RWPE2 (cell line): ENCODE data around the gene MPRIP.
A peak's percentile ranks its signal among the peaks of the same experiment; 100 is the strongest.
"Not testable (repeated sequence)": the region's sequence is repeated elsewhere in the genome, so short reads cannot be mapped to it uniquely, and the experiment has no call there.

Experiments used
- ATAC-seq: fragments of 200-7000 bp; cut with Tn5 transposase; 3 replicates; pipeline ENCODE4 v1.9.1; 2021; ENCODE audit warnings: low read depth
- DNase-seq: peaks from one replicate; pipeline ENCODE4 v3.0.0-alpha.2; 2020; ENCODE audit warnings: low spot score
- H3K27ac ChIP-seq: fragments of 450-650 bp; 2 replicates; pipeline ENCODE4 v1.5.1; 2017; ENCODE audit warnings: mild to moderate bottlenecking; ENCODE audit not compliant: poor library complexity, severe bottlenecking
- H3K27me3 ChIP-seq: fragments of 250-450 bp; sonication (Bioruptor Pico); 2 replicates; pipeline ENCODE4 v1.5.1; 2021; ENCODE audit warnings: mild to moderate bottlenecking, moderate library complexity; ENCODE audit not compliant: insufficient read depth, poor library complexity, severe bottlenecking
- H3K36me3 ChIP-seq: fragments of 250-450 bp; sonication (Bioruptor Pico); 2 replicates; pipeline ENCODE4 v1.5.1; 2020; ENCODE audit warnings: low read depth, mild to moderate bottlenecking, moderate library complexity
- H3K4me1 ChIP-seq: fragments of 250-450 bp; sonication (Bioruptor Pico); 2 replicates; pipeline ENCODE4 v1.5.1; 2021; ENCODE audit warnings: mild to moderate bottlenecking, moderate library complexity; ENCODE audit not compliant: insufficient read depth, poor library complexity, severe bottlenecking
- H3K4me3 ChIP-seq: fragments of 250-450 bp; sonication (Bioruptor Pico); 2 replicates; pipeline ENCODE4 v1.5.1; 2021; ENCODE audit warnings: mild to moderate bottlenecking, moderate library complexity; ENCODE audit not compliant: severe bottlenecking
- H3K9me3 ChIP-seq: fragments of 250-450 bp; sonication (Bioruptor Pico); 2 replicates; pipeline ENCODE4 v1.5.1; 2021; ENCODE audit warnings: mild to moderate bottlenecking, moderate library complexity; ENCODE audit not compliant: severe bottlenecking
- TF ChIP-seq, protein P1 (sequence below): fragments of 450-650 bp; IDR thresholded peaks from one replicate; pipeline ENCODE4 v1.5.1; 2017; ENCODE audit warnings: mild to moderate bottlenecking, moderate library complexity; ENCODE audit not compliant: poor library complexity, severe bottlenecking

MPRIP gene

DNA sequence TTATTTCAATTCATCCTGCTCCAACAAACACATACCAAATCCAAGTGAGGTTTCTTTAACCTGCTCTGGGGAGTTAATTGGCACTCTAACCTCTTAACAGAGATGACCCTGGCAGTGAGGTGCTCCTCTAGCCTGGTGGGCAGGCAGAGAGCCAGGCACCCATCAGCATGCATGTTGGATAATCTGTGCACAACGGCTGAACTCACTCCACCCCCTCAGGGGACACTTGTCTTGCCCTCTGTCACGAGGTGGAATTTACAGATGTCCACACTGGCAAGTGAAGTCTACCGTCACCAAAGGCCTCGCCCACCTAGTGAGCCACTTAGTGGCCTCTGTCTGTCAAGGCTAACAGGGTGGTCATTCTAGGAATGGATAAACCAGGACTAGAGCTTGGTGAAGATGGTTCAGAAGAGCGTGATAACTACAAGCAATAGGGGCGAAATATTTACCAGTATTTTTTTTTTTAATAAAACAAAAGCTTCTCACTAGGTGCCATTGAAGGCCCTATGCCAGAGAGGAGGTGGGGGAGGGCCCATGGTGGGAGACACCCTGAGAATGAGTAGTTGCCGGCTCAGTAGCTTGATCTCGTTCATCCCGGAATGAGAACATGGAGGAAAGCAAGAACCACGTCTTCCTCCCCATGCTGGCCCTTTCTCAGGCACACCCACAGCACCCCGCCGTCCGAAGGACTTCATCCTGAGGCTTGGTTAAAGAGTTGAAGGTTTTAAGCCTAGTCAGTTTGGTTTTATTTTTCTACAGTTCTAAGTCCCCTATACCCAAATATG, 138.7 kb downstream of the MPRIP start:
- no peak for DNase-seq
- Histone ChIP-seq H3K4me1 (peaks cover 5% of the 10 kb centered on the region), H3K27me3 (no peaks in the 10 kb centered on the region), H3K36me3 (peaks cover 96% of the 10 kb centered on the region), H3K9me3 (no peaks in the 10 kb centered on the region), H3K27ac (no peak overlapping the region), H3K4me3 (no peak overlapping the region)
- no peak for ATAC-seq
- TF ChIP-seq, protein P1, sequence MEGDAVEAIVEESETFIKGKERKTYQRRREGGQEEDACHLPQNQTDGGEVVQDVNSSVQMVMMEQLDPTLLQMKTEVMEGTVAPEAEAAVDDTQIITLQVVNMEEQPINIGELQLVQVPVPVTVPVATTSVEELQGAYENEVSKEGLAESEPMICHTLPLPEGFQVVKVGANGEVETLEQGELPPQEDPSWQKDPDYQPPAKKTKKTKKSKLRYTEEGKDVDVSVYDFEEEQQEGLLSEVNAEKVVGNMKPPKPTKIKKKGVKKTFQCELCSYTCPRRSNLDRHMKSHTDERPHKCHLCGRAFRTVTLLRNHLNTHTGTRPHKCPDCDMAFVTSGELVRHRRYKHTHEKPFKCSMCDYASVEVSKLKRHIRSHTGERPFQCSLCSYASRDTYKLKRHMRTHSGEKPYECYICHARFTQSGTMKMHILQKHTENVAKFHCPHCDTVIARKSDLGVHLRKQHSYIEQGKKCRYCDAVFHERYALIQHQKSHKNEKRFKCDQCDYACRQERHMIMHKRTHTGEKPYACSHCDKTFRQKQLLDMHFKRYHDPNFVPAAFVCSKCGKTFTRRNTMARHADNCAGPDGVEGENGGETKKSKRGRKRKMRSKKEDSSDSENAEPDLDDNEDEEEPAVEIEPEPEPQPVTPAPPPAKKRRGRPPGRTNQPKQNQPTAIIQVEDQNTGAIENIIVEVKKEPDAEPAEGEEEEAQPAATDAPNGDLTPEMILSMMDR, result no peak

DNA sequence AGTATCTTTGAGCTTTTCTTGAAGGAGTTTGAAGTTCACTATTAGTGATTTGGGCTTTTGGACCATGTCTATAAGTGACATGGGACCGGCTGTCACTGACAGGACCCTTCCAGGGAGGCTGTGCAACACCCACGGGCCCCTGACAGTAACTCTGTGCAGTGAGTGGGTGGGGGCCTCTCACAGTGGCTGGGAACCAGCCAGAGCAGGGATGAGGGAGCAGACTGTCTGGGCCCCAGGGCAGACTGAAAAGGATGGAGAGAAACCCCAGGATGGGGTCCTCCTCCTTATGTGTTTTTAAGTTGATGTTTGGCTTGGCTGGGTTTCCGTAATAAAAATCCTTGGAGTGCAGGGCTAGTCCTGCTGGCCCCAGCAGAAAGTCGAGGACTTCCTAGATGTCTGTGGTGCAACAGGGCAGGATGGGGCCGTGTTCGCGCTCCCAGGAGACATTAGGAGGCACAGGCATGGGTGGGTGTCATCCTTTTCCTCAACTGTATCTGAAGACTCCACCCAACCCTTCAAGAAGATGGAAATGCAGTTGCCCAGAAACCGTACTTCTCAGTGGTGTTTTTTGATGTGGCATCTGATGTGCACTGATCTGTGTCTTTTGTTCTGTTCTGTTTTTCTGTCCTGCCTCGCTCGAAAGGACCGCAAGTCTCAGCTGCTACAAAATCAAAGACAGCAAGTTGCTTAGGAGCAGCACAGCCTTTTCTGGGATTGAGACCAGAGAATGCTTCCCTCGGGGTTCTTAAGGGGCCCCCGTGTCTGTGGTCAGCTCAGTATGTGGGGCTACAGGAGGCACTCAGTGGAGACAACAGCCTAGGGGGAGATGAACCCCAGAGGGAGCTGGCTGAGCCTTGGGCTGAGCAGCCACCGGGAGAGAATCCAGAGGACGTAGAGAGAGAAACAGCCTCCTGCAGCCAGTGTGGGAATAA, 139.7 kb downstream of the MPRIP start:
- no peaks in the 10 kb centered on the region for H3K27me3 ChIP-seq
- H3K9me3 ChIP-seq, result no peaks in the 10 kb centered on the region
- no peak overlapping the region for H3K27ac ChIP-seq
- H3K4me1 ChIP-seq, result peaks cover 8% of the 10 kb centered on the region
- H3K36me3 ChIP-seq, result peaks cover 95% of the 10 kb centered on the region
- DNase-seq (no peak), ATAC-seq (no peak)
- H3K4me3 ChIP-seq, result no peak overlapping the region
- TF ChIP-seq, protein P1, result no peak

DNA sequence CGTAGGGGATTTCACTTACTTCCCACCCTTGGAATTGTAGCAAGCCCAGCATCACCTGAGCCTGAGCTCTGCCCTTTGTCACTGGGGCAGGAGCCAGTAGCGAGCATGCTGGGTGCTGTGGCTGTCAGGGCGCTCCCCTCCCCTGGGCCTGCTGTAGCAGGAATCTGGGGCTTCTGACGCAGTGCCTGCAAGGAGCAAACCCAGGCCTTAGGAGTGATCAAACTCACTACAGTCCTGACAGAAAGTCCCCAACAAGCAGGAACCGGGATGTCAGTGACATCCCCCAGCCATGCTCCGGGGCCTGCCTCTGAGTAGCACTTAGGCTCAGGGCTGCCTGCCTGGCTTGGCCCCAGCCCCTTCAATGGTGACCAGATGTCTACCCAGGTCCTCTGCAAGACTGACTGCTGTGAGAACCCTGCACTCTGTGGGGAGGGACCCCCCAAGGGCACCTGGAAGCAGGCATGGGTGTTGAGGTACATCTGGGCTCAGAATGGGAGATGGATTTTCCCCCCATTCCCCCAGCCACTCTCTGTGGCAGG, 140.4 kb downstream of the MPRIP start:
- no peak for ATAC-seq

DNA sequence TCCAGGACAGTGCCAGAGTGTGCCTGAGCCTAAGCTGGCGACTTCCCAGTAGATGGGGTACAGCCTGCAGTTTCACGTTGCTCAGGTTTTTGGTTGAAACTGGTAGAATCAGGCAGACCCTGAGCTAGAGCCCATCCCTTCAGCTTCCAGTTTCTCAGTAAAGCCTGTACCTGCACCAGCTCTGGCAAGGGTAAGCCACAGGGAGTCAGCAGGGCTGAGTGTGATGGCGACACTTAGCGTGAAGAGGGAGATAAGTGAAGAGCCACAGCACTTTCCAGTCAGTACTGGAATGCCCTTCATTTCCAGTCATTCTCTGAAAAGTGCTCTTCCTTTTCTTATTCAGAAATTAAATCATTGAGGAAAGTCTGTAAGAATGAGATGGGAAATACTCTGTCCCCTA, 141.5 kb downstream of the MPRIP start:
- Histone ChIP-seq H3K9me3 (no peaks in the 10 kb centered on the region), H3K27me3 (no peaks in the 10 kb centered on the region), H3K36me3 (peaks cover 91% of the 10 kb centered on the region), H3K27ac (no peak overlapping the region), H3K4me3 (no peak overlapping the region), H3K4me1 (peaks cover 8% of the 10 kb centered on the region)
- DNase-seq (no peak), ATAC-seq (no peak)
- TF ChIP-seq, protein P1, result no peak

More for the DNA sequence above, 140.4 kb downstream of the MPRIP start:
- no peak overlapping the region for H3K4me3 ChIP-seq
- no peak overlapping the region for H3K27ac ChIP-seq
- H3K9me3 ChIP-seq, result no peaks in the 10 kb centered on the region
- H3K27me3 ChIP-seq, result no peaks in the 10 kb centered on the region
- TF ChIP-seq, protein P1, result no peak
- peaks cover 90% of the 10 kb centered on the region for H3K36me3 ChIP-seq
- no peak for DNase-seq
- H3K4me1 ChIP-seq, result peaks cover 8% of the 10 kb centered on the region

DNA sequence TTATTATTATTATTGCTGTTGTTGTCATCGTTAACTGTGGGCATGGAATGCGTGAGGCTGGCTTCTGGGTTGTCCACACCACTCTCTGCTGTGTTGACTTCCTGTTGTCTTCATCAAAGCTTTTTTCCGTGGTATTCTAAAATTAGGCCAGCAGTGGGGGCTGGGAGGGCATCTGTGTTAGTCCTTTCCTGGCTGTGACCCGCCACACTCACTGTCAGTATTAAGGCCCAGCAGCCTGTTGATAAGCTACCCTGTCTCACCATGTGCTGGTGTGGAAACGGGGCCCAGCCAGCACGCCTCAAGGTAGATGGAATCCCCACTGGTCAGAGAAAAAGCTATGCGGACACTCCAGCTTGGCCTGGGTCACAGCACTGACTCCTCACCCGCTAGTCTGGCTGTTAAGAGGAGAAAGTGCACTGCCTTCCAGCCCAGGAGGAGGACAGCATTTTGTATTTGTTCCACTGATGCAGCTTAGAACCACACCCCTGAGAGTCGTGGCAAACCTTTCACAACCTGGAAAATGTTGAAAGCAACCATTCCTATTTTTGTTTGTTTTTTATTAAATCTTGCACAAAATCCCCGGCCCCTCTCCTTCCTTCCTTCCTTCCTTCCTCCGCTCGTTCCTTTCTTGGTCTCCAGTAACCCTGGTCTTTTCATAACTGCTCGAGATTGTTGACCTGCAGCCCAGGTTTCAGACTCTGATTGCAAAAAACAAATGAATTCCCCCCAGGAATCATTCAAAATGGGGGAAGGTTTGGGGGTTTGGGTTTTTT, 142.9 kb downstream of the MPRIP start:
- Histone ChIP-seq H3K4me1 (peaks cover 13% of the 10 kb centered on the region), H3K36me3 (peaks cover 86% of the 10 kb centered on the region), H3K27ac (peak overlapping the region; percentile 4)
- not testable (repeated sequence) for ATAC-seq, DNase-seq, H3K4me3 ChIP-seq, H3K27me3 ChIP-seq, H3K9me3 ChIP-seq
